Activated T-cell treated with anti-CD3 and anti-CD28 coated beads for 24 hours (primary cell): ENCODE results near the gene CYP2J2.
"Not testable (repeated sequence)": the region's sequence is repeated elsewhere in the genome, so short reads cannot be mapped to it uniquely, and the experiment has no call there.

Experiments
- DNase-seq: peaks from one replicate; pipeline ENCODE4 v3.0.0-alpha.2; 2020; ENCODE audit warnings: low read depth

CYP2J2 gene

DNA sequence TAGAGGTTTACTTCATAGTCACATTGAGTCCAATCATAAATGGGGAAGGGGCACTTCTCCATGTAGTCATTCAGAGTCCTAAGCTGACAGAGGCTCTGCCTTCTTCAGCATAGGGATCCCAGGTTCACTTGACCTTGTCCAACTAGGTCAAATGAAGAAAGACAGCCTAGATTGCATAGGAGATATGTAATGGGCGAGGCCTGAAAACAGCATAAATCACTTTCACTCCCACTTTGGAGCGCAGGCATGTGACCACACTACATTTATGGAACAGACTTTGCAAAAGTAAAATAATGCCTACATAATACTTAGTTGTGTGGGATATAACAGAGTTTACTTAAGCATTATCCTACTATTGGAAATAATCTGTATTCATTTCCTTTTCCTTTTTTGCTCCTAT lies 60.1 kb downstream of the CYP2J2 start:
- no peak for DNase-seq

DNA sequence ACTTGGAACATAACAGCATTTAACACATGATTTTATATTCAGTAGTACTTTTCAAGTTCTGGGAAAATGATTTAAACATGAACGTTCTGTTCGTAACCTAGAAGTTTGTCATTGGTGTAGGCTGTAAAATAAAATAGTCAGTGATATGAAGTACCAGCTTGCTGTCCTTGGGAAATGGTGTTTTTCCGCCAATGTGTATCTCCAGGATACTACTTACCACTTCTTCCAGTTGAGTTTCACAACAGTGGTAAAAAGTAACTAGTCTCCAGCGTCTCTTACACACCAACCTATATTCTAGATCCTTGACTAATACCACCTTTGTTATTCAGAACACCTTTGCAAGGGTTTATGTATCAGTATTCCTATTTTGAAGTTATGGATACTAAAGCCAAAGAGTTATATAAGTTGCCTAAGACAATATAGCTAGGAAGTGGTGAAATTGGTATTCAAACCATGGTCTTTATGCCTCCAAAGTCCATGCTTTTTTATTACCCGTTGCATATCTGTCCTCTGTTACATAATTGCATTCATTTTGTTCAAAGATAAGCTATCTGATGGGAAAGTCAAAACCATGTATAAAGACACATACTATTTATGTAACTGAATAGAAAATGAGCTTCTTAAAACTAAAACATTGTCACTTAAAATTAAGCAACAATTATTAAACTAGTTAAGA lies 68.8 kb downstream of the CYP2J2 start:
- no peak for DNase-seq

DNA sequence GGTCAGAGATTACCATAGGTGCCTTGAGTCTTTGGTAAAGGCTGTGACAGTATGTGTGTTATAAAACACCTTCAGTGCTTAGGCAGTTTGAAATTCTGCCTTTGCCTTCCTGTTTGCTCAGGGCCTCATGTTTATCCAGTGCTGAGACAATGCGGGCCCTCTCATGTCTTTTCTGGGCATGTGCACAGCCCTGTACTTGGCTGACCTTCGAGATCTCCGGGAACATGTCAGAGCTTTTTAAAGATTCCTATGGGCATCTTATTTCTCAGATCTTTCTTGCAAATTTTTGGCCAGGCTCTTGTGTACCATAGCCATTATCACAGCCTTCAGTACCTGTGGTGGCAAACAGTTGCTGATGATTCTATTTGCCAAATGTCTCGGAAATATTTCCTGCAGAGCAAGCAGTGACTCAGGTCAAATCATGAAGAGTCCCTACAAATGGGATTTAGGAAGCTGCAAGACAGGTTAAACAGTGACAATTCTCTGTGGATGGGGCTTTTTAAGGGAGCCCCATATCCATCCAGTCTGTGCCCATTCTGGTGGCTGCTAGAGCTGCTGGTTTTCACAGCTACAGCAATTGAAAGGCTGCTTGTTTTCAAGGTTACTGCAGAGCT lies 69.7 kb downstream of the CYP2J2 start:
- no peak for DNase-seq

DNA sequence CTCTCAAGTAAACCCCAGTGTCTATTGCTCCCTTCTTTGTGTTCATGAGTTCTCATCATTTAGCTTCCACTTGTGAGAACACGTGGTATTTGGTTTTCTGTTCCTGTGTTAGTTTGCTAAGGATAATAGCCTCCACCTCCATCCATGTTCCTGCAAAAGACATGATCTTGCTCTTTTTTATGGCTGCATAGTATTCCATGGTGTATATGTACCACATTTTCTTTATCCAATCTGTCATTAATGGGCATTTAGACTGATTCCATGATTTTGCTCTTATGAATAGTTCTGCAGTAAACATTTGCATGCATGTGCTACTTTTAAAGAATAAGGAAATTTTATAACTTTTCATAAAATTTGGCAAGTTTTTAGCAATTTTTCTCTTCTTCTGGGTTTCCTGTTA lies 71.3 kb downstream of the CYP2J2 start:
- DNase-seq = not testable (repeated sequence)

DNA sequence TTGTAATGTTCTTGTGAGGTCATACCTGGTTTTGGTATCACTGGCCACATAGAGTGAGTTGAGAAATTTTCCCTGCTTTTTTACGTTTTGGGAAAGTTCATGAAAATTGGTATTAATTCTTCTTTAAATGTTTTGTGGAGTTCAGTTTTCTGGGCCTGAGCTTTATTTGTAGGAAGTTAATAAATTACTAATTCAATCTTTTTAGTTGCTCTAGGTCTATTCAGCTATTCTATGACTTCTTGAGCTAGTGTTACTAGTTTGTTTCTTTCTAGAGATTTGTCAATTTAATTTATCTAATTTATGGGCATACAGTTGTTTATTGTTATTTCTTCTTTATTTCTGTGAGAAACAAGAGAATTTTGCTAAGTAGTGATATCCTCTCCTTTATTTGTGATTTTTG lies 74.5 kb downstream of the CYP2J2 start:
- DNase-seq = no peak

DNA sequence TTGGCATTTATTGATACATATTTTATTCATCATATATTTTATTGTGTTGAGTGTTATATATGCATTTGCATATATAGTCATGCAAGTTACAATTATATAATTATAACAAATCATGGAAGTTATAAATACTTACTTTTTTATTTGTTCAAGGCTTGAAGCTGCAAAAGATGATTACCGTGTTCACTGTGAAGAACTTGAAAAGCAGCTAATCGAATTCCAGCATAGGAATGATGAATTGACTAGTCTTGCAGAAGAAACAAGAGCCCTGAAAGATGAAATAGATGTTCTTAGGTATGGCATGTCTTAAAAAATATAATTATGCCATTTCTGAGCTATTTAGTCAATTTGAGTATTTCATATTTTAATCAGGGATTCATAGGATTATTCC lies 79.7 kb downstream of the CYP2J2 start:
- no peak for DNase-seq

DNA sequence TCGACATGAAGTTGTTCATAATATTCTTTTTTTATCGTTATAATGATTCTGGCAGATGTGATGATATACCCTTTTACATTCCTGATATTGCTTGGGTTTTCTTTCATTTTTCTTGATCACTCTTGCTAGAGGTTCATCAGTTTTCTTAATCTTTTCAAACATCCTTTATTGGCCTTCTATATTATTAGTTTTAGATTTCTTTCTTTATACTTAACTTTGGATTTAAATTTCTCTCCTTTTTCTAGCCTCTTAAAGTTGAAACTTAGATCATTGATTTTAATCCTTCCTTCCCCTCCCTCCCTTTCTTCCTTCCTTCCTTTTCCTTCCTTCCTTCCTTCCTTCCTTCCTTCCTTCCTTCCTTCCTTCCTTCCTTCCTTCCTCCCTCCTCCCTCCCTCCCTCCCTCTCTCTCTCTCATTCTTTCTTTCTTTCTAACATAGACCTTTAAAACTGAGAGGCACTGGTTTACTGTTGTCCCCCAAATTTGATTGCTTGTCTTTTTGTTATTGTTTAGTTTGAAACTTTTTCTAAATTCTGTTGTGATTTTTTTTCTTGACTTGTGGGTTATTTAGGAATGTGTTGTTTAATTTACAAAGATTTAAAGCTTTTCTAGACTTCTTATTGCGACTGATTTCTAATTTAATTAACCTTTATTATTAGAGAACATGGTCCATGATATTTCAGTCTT lies 80.2 kb downstream of the CYP2J2 start:
- DNase-seq = no peak

DNA sequence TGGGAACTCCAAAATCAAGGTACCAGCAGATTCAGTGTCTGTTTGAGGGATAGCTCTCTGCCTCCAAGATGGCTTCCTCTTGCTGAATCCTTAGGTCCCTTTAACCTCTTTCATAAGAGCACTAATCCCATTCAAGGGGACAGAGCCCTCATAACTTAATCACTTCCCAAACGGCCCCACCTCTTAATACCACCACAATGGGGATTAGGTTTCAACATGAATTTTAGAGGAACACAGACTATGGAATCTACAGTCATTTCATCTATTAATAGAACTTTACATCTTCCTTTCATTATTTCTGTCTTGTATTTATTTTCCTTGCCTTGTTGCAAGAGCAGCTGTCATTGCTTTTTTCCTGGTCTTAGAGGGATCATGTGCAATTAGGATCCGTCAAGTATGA lies 81.5 kb downstream of the CYP2J2 start:
- DNase-seq = no peak
